PC-9 (cell line): ENCODE results near the gene P4HA1.

Experiments used
- EZH2 ChIP-seq: fragments of 200-600 bp; sonication (generic); IDR thresholded peaks from 2 replicates; pipeline ENCODE4 v1.8.0; 2017; ENCODE audit warnings: antibody characterized with exemption, low read depth
- TF ChIP-seq, protein P1 (sequence below): fragments of 200-600 bp; sonication (generic); conservative IDR thresholded peaks from 2 replicates; pipeline ENCODE4 v1.6.1; 2017; ENCODE audit warnings: mixed run types, antibody characterized with exemption, mild to moderate bottlenecking, moderate library complexity

DNA sequence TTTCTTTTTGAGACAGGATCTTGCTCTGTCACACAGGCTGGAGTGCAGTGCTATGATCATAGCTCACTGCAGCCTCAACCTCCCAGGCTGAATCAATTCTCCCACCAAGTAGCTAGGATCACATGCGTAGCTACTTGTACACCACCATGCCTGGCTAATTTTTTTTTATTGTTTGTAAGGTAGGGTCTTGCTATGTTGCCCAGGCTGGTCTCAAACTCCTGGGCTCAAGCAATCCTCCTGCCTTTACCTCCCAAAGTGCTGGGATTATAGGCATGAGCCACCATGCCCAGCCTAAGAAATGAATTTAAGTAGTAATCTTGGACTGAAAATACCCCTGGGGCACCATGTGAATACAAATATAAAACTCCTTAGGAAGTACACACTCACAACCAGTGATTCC, 19.4 kb upstream of the P4HA1 start:
- TF ChIP-seq, protein P1, sequence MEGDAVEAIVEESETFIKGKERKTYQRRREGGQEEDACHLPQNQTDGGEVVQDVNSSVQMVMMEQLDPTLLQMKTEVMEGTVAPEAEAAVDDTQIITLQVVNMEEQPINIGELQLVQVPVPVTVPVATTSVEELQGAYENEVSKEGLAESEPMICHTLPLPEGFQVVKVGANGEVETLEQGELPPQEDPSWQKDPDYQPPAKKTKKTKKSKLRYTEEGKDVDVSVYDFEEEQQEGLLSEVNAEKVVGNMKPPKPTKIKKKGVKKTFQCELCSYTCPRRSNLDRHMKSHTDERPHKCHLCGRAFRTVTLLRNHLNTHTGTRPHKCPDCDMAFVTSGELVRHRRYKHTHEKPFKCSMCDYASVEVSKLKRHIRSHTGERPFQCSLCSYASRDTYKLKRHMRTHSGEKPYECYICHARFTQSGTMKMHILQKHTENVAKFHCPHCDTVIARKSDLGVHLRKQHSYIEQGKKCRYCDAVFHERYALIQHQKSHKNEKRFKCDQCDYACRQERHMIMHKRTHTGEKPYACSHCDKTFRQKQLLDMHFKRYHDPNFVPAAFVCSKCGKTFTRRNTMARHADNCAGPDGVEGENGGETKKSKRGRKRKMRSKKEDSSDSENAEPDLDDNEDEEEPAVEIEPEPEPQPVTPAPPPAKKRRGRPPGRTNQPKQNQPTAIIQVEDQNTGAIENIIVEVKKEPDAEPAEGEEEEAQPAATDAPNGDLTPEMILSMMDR, result no peak
- no peak for TF ChIP-seq EZH2
